NB4 (cell line): ENCODE measurements around the gene RPS18.

Source experiments
- POLR2A ChIP-seq: IDR thresholded peaks from 2 replicates; pipeline ENCODE4 v1.6.1; 2011; ENCODE audit warnings: mild to moderate bottlenecking; ENCODE audit not compliant: insufficient read length; ENCODE audit errors: extremely low read depth
- TF ChIP-seq, protein P1 (sequence below): IDR thresholded peaks from one replicate; pipeline ENCODE4 v1.5.1; 2012; ENCODE audit warnings: low read depth, low read length

DNA sequence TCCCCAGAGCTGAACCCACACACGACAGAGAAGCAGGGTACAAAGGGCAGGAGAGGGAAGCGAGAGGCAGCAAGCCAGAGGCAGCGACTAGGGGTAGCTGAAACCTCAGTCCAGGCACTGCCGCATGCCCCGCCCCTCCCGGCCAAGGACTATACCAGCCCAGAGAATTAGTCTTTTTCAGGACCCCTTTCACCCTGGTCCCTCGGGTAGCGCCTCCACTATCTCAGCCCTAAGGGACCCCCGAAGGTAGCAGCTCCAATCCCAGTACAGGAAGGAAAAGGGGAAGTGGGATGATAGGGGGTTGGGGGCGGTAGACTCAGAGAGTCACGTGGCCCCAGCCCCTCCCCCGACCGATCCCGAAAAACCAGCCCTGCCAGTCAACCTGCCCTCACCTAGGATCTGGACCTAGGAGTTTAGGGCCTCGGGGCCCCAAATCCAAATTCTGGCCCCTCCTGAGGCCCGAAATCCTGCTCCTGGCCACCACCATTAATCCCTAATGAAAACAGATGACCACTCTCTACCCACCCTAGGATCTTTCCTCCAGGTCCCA, 25.6 kb downstream of the RPS18 start:
- TF ChIP-seq, protein P1, sequence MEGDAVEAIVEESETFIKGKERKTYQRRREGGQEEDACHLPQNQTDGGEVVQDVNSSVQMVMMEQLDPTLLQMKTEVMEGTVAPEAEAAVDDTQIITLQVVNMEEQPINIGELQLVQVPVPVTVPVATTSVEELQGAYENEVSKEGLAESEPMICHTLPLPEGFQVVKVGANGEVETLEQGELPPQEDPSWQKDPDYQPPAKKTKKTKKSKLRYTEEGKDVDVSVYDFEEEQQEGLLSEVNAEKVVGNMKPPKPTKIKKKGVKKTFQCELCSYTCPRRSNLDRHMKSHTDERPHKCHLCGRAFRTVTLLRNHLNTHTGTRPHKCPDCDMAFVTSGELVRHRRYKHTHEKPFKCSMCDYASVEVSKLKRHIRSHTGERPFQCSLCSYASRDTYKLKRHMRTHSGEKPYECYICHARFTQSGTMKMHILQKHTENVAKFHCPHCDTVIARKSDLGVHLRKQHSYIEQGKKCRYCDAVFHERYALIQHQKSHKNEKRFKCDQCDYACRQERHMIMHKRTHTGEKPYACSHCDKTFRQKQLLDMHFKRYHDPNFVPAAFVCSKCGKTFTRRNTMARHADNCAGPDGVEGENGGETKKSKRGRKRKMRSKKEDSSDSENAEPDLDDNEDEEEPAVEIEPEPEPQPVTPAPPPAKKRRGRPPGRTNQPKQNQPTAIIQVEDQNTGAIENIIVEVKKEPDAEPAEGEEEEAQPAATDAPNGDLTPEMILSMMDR = no peak
- TF ChIP-seq POLR2A = no peak
